Panc1 (cell line): ENCODE measurements around the gene VCX3B. TPM values are rescaled to one million over a fixed set of nuclear protein-coding genes. Genes with fewer than 3 reads are reported as not detected.

Source experiments
- ATAC-seq: fragments of 200-7000 bp; cut with Tn5 transposase; 2 replicates; pipeline ENCODE4 v1.9.1; 2020; ENCODE audit warnings: mild to moderate bottlenecking, moderate library complexity
- BruUV-seq: library from RNA; stranded (reverse); fragments of 400-500 nt; replicated peaks from 2 replicates; lab custom pipeline; 2021; lab: Mats Ljungman, UMichigan
- CTCF ChIA-PET: fragments of 300-600 bp; sonication (Branson Sonifier 250); formaldehyde crosslinking; loops from one replicate; lab custom pipeline; 2022; ENCODE audit warnings: antibody characterized with exemption; lab: Charles Lee
- POLR2A ChIA-PET: fragments of 300-600 bp; sonication (Branson Sonifier 250); formaldehyde crosslinking; loops from one replicate; lab custom pipeline; 2022; ENCODE audit warnings: antibody characterized with exemption; lab: Charles Lee
- DNase-seq: peaks from one replicate; pipeline ENCODE4 v3.0.0-alpha.2; 2010; ENCODE audit warnings: low read depth, low spot score
- H3K27ac ChIP-seq: 2 replicates; pipeline ENCODE4 v1.5.1; 2011; ENCODE audit warnings: mild to moderate bottlenecking, low read length, inconsistent platforms
- H3K27me3 ChIP-seq: fragments of 200-500 bp; sonication (Bioruptor generic); 2 replicates; pipeline ENCODE4 v1.6.0; 2014; ENCODE audit warnings: low read length, inconsistent platforms; ENCODE audit not compliant: control insufficient read depth, insufficient read depth
- H3K36me3 ChIP-seq: fragments of 200-500 bp; sonication (Bioruptor generic); 2 replicates; pipeline ENCODE4 v1.5.1; 2014; ENCODE audit warnings: inconsistent platforms, mild to moderate bottlenecking, low read length, moderate library complexity; ENCODE audit not compliant: control insufficient read depth, insufficient read depth
- H3K4me1 ChIP-seq: 2 replicates; pipeline ENCODE4 v1.5.1; 2011; ENCODE audit warnings: inconsistent platforms, mild to moderate bottlenecking, low read length, moderate library complexity; ENCODE audit not compliant: control insufficient read depth, insufficient read depth
- H3K4me3 ChIP-seq, 2 experiments: 2 replicates each; pipeline ENCODE4 v1.5.1; 2011 to 2012; ENCODE audit warnings: low read depth in 2 of 2, low read length in 2 of 2, mild to moderate bottlenecking in 2 of 2, inconsistent platforms in 1 of 2, moderate library complexity in 1 of 2
- H3K9me3 ChIP-seq: fragments of 200-500 bp; sonication (Bioruptor generic); 2 replicates; pipeline ENCODE4 v1.5.1; 2014; ENCODE audit warnings: low read depth, mild to moderate bottlenecking, inconsistent platforms, low read length, moderate library complexity; ENCODE audit not compliant: control insufficient read depth, insufficient read depth
- POLR2AphosphoS5 ChIP-seq: IDR thresholded peaks from 2 replicates; pipeline ENCODE4 v1.6.1; 2012; ENCODE audit warnings: mild to moderate bottlenecking, low read depth, low read length, moderate library complexity
- SIN3A ChIP-seq: IDR thresholded peaks from 2 replicates; pipeline ENCODE4 v1.6.1; 2012; ENCODE audit warnings: low read depth, mild to moderate bottlenecking, low read length, moderate library complexity, borderline replicate concordance; ENCODE audit not compliant: insufficient read depth
- TCF7L2 ChIP-seq: IDR thresholded peaks from 2 replicates; pipeline ENCODE4 v1.6.1; 2011; ENCODE audit warnings: mild to moderate bottlenecking, low read depth, low read length, inconsistent platforms
- in situ Hi-C: cut with HindIII; loops from 2 replicates; pipeline ENCODE4 v1.10.0; 2016; ENCODE audit warnings: low sequenced_read_pairs, low pct_unique_long_range_greater_than_20kb
- intact Hi-C: fragments of 100-400 bp; cut with micrococcal nuclease; formaldehyde crosslinking; loops from one replicate; pipeline ENCODE4 v1.10.0; 2022; ENCODE audit not compliant: unreplicated experiment
- total RNA-seq: library from RNA; stranded (reverse); gene quantifications from one replicate; pipeline ENCODE4 v1.2.1, GENCODE V29; 2021; ENCODE audit not compliant: unreplicated experiment
- TF ChIP-seq, protein P1 (sequence below), 2 experiments: IDR thresholded peaks; 2 replicates each; pipeline ENCODE4 v1.6.1; 2011 to 2012; ENCODE audit warnings: low read depth in 2 of 2, control low read depth in 1 of 2, low read length in 1 of 2, mild to moderate bottlenecking in 1 of 2, moderate library complexity in 1 of 2; ENCODE audit not compliant: insufficient read depth in 1 of 2
- TF ChIP-seq, protein P2 (sequence below): fragments of 450-650 bp; IDR thresholded peaks from 2 replicates; pipeline ENCODE4 v1.5.1; 2017; ENCODE audit warnings: mild to moderate bottlenecking

Gene VCX3B
- total RNA-seq, 1 experiment from 2014 or later, result not detected

DNA sequence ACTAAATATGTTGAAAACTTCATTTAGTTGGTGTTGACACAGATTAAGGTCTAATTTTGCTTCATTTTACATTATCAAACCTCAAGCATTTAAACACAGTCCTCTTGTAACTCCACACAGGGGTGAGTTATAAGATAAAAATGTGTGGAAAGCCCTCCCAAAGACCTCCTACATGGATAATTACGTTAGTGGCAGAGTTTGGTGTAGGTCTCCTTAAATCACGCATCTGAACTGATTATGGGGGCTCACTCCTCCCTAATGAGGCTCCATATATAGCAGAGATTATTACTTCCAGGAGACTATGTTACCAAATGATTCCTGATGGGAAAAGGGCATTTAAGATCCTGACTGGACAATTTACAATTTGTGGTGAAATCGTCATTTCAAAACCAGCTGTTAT is 32.2 kb upstream of the VCX3B start:
- ChIA-PET CTCF (no interaction called here), POLR2A (no interaction called here)
- H3K9me3 ChIP-seq, result no peaks in the 10 kb centered on the region
- no TSS peak for BruUV-seq
- H3K4me3 ChIP-seq, result no peak overlapping the region
- DNase-seq (no peak), ATAC-seq (no peak)
- no peak overlapping the region for H3K27ac ChIP-seq
- H3K4me1 ChIP-seq, result no peaks in the 10 kb centered on the region
- in situ Hi-C loops (no loop called here), intact Hi-C loops (no loop called here)
- no peaks in the 10 kb centered on the region for H3K27me3 ChIP-seq
- TF ChIP-seq, protein P1, sequence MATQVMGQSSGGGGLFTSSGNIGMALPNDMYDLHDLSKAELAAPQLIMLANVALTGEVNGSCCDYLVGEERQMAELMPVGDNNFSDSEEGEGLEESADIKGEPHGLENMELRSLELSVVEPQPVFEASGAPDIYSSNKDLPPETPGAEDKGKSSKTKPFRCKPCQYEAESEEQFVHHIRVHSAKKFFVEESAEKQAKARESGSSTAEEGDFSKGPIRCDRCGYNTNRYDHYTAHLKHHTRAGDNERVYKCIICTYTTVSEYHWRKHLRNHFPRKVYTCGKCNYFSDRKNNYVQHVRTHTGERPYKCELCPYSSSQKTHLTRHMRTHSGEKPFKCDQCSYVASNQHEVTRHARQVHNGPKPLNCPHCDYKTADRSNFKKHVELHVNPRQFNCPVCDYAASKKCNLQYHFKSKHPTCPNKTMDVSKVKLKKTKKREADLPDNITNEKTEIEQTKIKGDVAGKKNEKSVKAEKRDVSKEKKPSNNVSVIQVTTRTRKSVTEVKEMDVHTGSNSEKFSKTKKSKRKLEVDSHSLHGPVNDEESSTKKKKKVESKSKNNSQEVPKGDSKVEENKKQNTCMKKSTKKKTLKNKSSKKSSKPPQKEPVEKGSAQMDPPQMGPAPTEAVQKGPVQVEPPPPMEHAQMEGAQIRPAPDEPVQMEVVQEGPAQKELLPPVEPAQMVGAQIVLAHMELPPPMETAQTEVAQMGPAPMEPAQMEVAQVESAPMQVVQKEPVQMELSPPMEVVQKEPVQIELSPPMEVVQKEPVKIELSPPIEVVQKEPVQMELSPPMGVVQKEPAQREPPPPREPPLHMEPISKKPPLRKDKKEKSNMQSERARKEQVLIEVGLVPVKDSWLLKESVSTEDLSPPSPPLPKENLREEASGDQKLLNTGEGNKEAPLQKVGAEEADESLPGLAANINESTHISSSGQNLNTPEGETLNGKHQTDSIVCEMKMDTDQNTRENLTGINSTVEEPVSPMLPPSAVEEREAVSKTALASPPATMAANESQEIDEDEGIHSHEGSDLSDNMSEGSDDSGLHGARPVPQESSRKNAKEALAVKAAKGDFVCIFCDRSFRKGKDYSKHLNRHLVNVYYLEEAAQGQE (IDR thresholded peaks at IDR 0.05; ENCODE audit: insufficient read depth in 1 of 2, low read depth in 2 of 2, low read length in 1 of 2), result no peak
- TF ChIP-seq SIN3A (no peak), POLR2AphosphoS5 (no peak), TCF7L2 (no peak)
- TF ChIP-seq, protein P2, sequence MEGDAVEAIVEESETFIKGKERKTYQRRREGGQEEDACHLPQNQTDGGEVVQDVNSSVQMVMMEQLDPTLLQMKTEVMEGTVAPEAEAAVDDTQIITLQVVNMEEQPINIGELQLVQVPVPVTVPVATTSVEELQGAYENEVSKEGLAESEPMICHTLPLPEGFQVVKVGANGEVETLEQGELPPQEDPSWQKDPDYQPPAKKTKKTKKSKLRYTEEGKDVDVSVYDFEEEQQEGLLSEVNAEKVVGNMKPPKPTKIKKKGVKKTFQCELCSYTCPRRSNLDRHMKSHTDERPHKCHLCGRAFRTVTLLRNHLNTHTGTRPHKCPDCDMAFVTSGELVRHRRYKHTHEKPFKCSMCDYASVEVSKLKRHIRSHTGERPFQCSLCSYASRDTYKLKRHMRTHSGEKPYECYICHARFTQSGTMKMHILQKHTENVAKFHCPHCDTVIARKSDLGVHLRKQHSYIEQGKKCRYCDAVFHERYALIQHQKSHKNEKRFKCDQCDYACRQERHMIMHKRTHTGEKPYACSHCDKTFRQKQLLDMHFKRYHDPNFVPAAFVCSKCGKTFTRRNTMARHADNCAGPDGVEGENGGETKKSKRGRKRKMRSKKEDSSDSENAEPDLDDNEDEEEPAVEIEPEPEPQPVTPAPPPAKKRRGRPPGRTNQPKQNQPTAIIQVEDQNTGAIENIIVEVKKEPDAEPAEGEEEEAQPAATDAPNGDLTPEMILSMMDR, result no peak
- H3K36me3 ChIP-seq, result no peaks in the 10 kb centered on the region

DNA sequence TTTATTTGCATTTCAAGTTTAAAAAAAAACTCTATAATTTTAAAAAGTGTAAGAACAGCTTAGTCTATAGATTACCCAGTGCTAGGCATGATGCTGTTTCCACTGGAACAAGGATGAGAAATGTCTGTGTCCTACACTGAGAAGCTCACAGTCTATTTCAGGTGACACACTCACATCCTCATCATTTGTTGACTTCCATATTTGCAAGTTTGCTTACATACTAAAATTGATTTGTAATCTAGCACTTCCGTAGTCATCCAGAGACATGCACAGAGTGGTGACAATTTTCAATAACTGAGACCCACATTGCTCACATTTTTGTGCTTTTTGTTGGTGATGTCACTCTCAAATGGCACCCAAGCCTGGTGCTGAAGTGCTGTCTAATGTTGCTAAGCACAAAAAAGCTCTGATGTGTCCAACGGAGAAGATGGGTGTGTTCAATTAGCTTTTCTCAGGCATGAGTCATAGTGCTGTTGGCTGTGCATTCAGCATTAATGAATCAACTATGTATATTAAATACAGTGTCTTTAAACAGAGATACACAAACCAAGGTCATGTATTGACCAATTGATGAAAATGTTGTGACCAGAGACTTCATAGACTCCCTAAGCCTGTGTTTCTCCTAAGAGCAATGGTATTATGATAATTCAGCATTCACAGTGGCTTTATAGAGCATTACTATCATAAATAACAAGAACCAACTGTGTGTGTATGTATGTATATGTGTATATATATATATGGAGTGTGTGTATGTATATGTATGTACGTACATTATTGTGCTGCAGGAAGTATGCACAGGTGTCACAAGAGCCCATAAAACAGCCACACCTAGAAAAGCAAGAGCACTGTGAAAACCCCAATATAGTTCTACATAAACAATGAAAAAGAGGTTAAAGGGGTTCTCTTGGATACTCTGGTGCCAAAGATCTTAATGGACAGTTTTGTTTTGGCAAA is 31.2 kb upstream of the VCX3B start:
- H3K9me3 ChIP-seq, result no peaks in the 10 kb centered on the region
- no peak for DNase-seq
- H3K27ac ChIP-seq, result no peak overlapping the region
- CTCF ChIA-PET, result no interaction called here
- ATAC-seq, result no peak
- intact Hi-C loops, result no loop called here
- TF ChIP-seq, protein P2, result no peak
- no peaks in the 10 kb centered on the region for H3K36me3 ChIP-seq
- POLR2A ChIA-PET, result no interaction called here
- BruUV-seq, result no TSS peak
- H3K4me1 ChIP-seq, result no peaks in the 10 kb centered on the region
- no peak overlapping the region for H3K4me3 ChIP-seq
- H3K27me3 ChIP-seq, result no peaks in the 10 kb centered on the region
- in situ Hi-C loops, result no loop called here
